ENCODE measurements around the gene GJA4.
"Not testable (repeated sequence)": the region's sequence is repeated elsewhere in the genome, so short reads cannot be mapped to it uniquely, and the experiment has no call there.

GJA4 gene

DNA sequence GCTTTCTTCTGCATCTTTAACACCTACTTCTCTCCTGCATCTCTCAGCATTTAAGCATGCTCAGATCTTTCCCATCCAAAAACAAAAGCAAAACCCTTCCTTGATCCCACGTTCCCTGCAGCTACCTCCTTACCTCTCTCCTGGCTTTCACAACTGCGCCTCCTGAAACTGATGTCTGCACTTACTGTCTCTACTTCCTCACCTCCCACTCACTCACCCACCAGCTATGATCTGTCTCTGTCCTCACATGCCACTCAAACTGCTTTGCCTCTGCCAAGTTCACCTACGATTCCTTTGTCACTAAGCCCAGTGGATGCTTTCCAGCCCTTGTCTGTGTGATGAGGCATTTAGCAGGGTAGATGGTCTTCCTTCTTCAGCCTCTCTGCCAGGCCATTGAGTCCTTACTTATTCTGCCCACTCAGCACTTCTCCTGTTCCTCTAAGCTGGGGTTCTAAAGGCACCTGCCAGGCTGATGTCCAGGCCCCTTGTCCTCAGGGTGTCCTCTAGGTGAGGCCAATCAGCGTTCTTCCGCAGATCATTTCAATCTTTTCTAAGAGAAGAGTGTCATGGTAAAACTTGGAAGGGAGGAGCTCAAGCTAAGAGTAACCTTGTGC, 21.8 kb upstream of the GJA4 start:
- no peak for DNase-seq (ENCODE audit: low read depth)

- no peak for DNase-seq (ENCODE audit: low read depth)
Observed at GRCh38 chr1:34771573-34772371, 21.0 kb upstream of the GJA4 start.

GRCh38 chr1:34773114-34773513, 19.7 kb upstream of the GJA4 start:
- DNase-seq (ENCODE audit: low read depth), result not testable (repeated sequence)

- DNase-seq (ENCODE audit: low read depth), result no peak
Observed at GRCh38 chr1:34774957-34775356, 17.8 kb upstream of the GJA4 start.

DNA sequence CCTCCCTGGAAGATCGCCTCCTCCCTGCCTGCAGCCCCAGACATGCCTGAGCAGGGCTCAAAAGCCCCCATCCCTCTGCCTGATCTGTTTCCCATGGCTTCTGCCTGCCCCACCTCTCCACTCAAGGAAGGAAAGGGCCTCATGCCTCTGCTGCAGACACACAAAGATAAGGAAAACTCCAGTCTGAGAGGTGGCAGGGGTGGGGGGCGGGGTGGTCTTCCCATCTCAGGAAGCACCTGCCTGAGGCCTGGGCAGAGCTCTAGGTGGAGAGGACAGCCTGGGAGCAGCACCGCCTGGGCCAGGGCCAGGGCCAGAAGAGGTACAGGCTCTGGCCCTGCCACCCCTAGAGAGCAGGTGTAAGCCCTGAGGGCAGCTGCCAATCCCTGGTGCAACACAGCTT, 15.9 kb upstream of the GJA4 start:
- no peak for DNase-seq (ENCODE audit: low read depth)

GRCh38 chr1:34777519-34778321, 15.1 kb upstream of the GJA4 start:
- no peak for DNase-seq (ENCODE audit: low read depth)

DNA sequence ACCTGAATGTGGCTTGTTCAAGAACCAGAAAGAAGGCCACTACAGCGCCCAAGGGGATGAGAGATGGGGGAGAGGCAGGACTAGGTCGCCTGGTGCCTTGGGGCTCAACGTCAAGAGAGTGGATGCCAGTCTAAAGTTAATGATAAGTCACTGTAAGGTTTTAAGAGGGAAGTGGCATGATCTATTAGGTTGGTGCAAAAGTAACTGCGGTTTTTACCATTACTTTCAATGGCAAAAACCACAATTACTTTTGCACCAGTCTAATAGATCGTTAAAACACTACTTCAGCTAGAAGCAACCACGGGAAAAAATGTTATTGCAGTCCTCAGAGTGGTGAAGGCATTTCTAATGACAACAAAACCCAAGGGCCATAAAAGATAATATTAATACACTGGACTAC, 14.4 kb upstream of the GJA4 start:
- DNase-seq (ENCODE audit: low read depth), result no peak

GRCh38 chr1:34779005-34779404, 13.8 kb upstream of the GJA4 start:
- no peak for DNase-seq (ENCODE audit: low read depth)

GRCh38 chr1:34779526-34779925, 13.3 kb upstream of the GJA4 start:
- no peak for DNase-seq (ENCODE audit: low read depth)

GRCh38 chr1:34779962-34780361, 12.8 kb upstream of the GJA4 start:
- no peak for DNase-seq (ENCODE audit: low read depth)

DNA sequence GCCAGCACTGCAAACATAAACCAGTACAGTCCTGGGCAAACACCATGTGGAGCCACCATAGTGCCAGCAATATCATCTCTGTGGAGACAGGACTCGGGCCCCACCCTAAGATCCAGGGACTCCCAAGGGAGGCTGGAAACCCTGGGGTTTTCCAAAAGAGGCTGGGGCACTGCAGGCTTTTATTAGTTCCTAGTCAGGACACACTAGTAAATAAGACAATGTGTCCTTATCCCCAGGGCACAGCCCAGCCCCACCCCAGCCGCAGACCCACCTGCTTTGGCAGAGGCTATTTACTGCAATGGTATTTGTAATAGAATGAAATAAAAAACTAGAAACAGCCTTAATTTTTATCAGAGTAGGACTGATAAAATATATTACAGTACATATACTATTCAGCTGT, 12.3 kb upstream of the GJA4 start:
- no peak for DNase-seq (ENCODE audit: low read depth)

DNA sequence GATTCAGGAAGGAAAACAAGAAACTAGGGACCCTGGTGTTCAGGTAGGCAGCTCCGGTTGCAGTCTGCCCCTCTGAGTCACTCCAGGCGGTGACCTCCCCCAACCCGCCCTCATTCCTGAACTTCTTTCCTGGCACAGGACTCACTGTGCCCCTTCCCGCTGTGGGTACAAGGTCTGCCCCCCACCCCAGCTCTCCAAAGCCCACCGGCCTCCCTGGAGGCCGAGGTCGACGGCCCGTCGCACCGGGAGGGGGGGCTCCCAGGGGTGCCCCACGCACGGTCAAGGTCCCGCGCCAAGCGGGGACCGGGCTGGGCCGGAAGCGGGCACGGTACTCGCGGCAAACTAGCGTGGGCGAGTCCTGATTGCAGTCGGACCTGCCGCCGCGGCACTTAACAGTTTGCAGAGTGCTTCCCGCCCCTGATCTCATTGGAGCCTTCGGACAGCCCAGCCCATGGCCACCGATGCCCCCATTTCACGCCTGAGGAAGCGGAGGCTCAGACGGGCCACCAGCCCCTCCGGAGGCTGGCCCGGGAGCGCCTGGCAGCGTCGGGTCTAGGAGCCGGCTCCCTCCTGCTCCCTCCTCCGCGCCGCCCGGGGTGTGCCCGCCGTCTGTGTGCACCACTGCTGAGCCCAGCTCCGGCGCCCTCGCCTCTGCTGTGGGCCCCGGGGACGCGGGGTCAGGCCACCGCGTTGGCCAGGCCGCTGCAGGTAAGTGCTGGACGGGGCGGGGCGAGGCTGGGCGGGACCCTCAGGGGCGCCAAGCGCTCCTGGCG, 11.5 kb upstream of the GJA4 start, which contains the start of gene GJB3:
Gene GJB3 (plus strand): TSS at position 144 of the 773 bp plus-strand sequence. CDS start 3,549 bp downstream, outside the sequence.
- DNase-seq (ENCODE audit: low read depth), result no peak

DNA sequence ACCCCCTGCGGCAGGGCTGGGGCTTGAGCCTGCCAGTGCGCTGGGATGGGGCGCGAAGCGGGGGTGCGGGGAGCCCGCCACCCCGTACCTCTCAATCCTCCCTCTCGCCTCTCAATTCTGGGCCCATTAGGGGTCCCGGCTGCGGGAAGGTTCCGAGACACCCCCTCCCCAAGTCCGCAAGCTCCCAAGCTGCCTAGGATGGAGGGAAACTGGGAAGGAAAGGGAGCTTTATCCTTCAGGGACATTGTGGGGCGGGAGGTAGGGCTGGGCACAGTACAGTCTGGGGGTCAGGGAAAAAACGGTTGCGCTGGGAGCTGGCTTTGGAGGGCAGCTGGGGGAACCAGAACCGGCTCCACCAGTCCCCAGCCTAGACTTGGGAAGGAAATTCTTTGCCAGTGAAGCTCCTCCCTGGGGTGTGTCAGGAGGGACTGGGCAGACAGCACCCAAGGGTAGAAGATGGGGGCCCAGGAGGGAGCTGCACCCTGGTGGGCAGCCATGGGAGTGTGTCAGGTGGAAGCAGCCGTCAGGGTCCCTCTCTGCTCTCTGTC, 10.9 kb upstream of the GJA4 start:
- no peak for DNase-seq (ENCODE audit: low read depth)

- no peak for DNase-seq (ENCODE audit: low read depth)
Observed at GRCh38 chr1:34784751-34785221, 8.0 kb upstream of the GJA4 start.

DNA sequence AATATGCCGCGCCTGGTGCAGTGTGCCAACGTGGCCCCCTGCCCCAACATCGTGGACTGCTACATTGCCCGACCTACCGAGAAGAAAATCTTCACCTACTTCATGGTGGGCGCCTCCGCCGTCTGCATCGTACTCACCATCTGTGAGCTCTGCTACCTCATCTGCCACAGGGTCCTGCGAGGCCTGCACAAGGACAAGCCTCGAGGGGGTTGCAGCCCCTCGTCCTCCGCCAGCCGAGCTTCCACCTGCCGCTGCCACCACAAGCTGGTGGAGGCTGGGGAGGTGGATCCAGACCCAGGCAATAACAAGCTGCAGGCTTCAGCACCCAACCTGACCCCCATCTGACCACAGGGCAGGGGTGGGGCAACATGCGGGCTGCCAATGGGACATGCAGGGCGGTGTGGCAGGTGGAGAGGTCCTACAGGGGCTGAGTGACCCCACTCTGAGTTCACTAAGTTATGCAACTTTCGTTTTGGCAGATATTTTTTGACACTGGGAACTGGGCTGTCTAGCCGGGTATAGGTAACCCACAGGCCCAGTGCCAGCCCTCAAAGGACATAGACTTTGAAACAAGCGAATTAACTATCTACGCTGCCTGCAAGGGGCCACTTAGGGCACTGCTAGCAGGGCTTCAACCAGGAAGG, 7.4 kb upstream of the GJA4 start:
- no peak for DNase-seq (ENCODE audit: low read depth)

DNA sequence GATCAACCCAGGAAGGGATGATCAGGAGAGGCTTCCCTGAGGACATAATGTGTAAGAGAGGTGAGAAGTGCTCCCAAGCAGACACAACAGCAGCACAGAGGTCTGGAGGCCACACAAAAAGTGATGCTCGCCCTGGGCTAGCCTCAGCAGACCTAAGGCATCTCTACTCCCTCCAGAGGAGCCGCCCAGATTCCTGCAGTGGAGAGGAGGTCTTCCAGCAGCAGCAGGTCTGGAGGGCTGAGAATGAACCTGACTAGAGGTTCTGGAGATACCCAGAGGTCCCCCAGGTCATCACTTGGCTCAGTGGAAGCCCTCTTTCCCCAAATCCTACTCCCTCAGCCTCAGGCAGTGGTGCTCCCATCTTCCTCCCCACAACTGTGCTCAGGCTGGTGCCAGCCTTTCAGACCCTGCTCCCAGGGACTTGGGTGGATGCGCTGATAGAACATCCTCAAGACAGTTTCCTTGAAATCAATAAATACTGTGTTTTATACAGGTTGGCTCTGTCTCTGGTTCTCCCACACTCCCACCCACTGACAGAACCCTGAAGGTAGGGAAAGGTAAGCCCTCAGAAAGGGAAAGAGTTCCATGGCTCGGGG, 6.8 kb upstream of the GJA4 start:
- no peak for DNase-seq (ENCODE audit: low read depth)

GRCh38 chr1:34786521-34787325, 6.1 kb upstream of the GJA4 start:
- DNase-seq (ENCODE audit: low read depth), result peak; percentile 42

DNA sequence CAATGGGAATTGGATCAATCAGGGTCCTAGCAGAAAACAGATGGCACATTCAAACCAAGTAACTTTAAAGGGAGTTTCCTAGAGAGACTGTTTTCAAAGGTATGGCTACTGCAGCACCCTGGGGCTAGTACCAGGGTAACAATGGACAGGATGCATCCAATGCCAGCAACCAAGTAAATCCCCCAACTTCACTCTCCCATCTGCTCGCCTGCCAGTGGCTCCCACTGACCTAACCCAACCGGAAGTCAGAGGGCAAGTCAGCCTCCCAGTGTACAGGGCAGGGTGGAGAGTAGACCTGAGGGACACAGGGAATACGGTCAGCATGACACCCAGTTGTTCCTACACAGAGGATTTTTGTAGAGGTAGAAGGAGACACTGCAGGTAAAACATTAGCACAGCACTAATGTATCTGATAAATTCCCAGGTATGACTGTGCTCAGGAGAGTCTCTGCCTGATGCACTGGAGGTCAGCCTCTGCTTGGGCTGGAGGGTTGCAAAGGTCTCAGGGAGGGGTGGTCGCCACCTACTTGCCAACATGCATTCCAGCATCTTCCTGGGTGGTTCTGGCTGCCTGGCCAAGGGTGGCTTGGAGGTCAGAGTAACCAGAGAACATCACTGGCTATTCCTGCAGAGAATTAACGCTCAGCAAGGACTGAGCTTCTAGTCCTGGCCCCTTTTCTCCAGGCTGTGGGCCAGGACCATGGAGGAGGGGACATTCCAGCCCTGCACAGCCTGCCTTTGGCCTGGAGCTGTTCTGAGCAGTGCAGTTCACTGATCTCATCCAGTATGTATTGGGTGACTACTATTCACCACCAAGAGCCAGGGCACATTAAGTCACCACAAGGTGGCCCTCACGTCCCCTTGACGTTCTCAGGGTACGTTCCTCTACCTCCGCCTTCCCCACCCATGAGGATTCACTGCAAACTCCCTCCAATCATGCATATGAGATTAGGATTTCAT, 5.1 kb upstream of the GJA4 start:
- DNase-seq (ENCODE audit: low read depth), result no peak

DNA sequence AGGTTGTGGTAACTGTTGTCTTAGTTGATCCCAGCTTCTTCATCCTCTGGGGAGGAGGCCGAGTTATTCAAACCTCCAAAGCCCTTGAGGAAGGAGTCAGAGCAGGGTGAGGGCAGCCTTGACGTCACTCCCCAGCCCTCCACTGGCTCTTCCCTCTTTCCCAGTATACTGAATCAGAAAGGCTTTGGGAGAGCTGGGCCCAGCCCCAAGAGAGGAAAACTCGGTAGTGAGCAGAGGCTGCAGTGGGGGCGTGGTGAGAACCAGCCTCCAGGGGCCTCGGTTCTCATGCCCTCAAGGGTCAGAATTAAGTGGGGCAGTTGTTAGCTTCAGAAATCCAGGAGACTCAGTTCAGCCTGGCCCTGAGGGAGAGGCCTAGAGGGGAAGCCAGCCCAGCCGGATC, 1.8 kb upstream of the GJA4 start:
- no peak for DNase-seq (ENCODE audit: low read depth)

Measured in GM04504 (cell line).